Prostate gland (tissue), 2 donors: ENCODE data around the gene ABL2.

ENCODE experiments used
- CTCF ChIP-seq, 4 experiments: fragments of 200-600 bp in 2 of 4; fragments of 450-650 bp in 2 of 4; sonication (generic) in 2 of 4; IDR thresholded peaks; 1 replicate in 3 of 4; 2 replicates in 1 of 4; pipeline ENCODE4 v1.5.1; 2016 to 2019; ENCODE audit warnings: antibody characterized with exemption in 4 of 4, mild to moderate bottlenecking in 2 of 4, moderate library complexity in 2 of 4
- POLR2A ChIP-seq: fragments of 450-650 bp; IDR thresholded peaks from one replicate; pipeline ENCODE4 v1.6.1; 2016; ENCODE audit warnings: antibody characterized with exemption, mild to moderate bottlenecking
- POLR2AphosphoS5 ChIP-seq: sonication (generic); formaldehyde crosslinking; IDR thresholded peaks from one replicate; pipeline ENCODE4 v1.6.1; 2017; ENCODE audit warnings: antibody characterized with exemption

GRCh38 chr1:179228783-179229213 is 679 bp downstream of the ABL2 start:
- TF ChIP-seq CTCF (IDR thresholded peaks at IDR 0.05) (no peak), POLR2A (no peak), POLR2AphosphoS5 (no peak)
